ENCODE measurements around the gene FER. TPM values are rescaled to one million over a fixed set of nuclear protein-coding genes. Genes with fewer than 3 reads are reported as not detected.
"Not testable (repeated sequence)": the region's sequence is repeated elsewhere in the genome, so short reads cannot be mapped to it uniquely, and the experiment has no call there.

FER gene
- total and polyA plus RNA-seq, 8 donors, result 1.7 to 218 (median 24.0) TPM

- intact Hi-C loops (cut with DNase I; ENCODE audit: low total_unique reads), result no loop called here
- no peaks in the 10 kb centered on the region for H3K9me3 ChIP-seq
- no peaks in the 10 kb centered on the region for H3K4me1 ChIP-seq
- TF ChIP-seq CTCF (IDR thresholded peaks at IDR 0.05) (no peak), POLR2A (IDR thresholded peaks at IDR 0.05) (no peak), POLR2AphosphoS5 (IDR thresholded peaks at IDR 0.05) (no peak), EP300 (IDR thresholded peaks at IDR 0.05) (no peak)
- no peak overlapping the region for H3K4me3 ChIP-seq
- no peak for DNase-seq
- H3K27me3 ChIP-seq, result no peaks in the 10 kb centered on the region
- no peaks in the 10 kb centered on the region for H3K36me3 ChIP-seq
- no peak overlapping the region for H3K27ac ChIP-seq
Observed at GRCh38 chr5:109167586-109167985, 419.9 kb downstream of the FER start.

GRCh38 chr5:109168151-109168550 is 420.5 kb downstream of the FER start:
- Histone ChIP-seq H3K27me3 (no peaks in the 10 kb centered on the region), H3K27ac (no peak overlapping the region), H3K9me3 (no peaks in the 10 kb centered on the region), H3K4me3 (no peak overlapping the region), H3K36me3 (no peaks in the 10 kb centered on the region), H3K4me1 (no peaks in the 10 kb centered on the region)
- TF ChIP-seq CTCF (IDR thresholded peaks at IDR 0.05) (no peak), EP300 (IDR thresholded peaks at IDR 0.05) (no peak), POLR2AphosphoS5 (IDR thresholded peaks at IDR 0.05) (no peak), POLR2A (IDR thresholded peaks at IDR 0.05) (no peak)
- intact Hi-C loops (cut with DNase I; ENCODE audit: low total_unique reads), result no loop called here
- DNase-seq, result no peak
- 89 to 94% (median 93%) methylated on average over 3 of the region's 3 CpGs for WGBS, 5 donors

GRCh38 chr5:109170629-109171350 is 423.1 kb downstream of the FER start:
- no peak for TF ChIP-seq POLR2AphosphoS5 (IDR thresholded peaks at IDR 0.05)
- TF ChIP-seq CTCF (IDR thresholded peaks at IDR 0.05), result no peak
- no peak for TF ChIP-seq EP300 (IDR thresholded peaks at IDR 0.05)
- TF ChIP-seq POLR2A (IDR thresholded peaks at IDR 0.05), result no peak
- Histone ChIP-seq H3K4me3 (no peak overlapping the region), H3K9me3 (no peaks in the 10 kb centered on the region), H3K27ac (no peak overlapping the region), H3K4me1 (no peaks in the 10 kb centered on the region), H3K27me3 (no peaks in the 10 kb centered on the region), H3K36me3 (no peaks in the 10 kb centered on the region)
- 85 to 88% (median 86%) methylated on average over 3 of the region's 3 CpGs for WGBS, 5 donors
- intact Hi-C loops (cut with DNase I; ENCODE audit: low total_unique reads), result no loop called here
- no peak for DNase-seq

- intact Hi-C loops (cut with DNase I; ENCODE audit: low total_unique reads); H3K36me3 ChIP-seq; H3K4me1 ChIP-seq; H3K9me3 ChIP-seq; DNase-seq; H3K4me3 ChIP-seq; H3K27ac ChIP-seq; H3K27me3 ChIP-seq: not testable (repeated sequence)
- 94 to 98% (median 96%) methylated on average over 3 of the region's 3 CpGs for WGBS, 5 donors
Observed at GRCh38 chr5:109171437-109172073, 423.9 kb downstream of the FER start.
